Glutamatergic neuron (in vitro differentiated cells): Measurements from ENCODE around the gene UNC50. TPM values are rescaled to one million over a fixed set of nuclear protein-coding genes. Genes with fewer than 3 reads are reported as not detected.

Experiments
- DNase-seq: peaks from one replicate; pipeline ENCODE4 v3.0.0; 2022
- H3K27ac Mint-ChIP-seq: one replicate; pipeline ENCODE4 v1.8.0; 2020; ENCODE audit warnings: mild to moderate bottlenecking, mixed read lengths, inconsistent platforms; ENCODE audit not compliant: unreplicated experiment
- H3K27me3 Mint-ChIP-seq: one replicate; pipeline ENCODE4 v1.8.0; 2020; ENCODE audit warnings: mild to moderate bottlenecking, moderate library complexity, mixed read lengths, inconsistent platforms; ENCODE audit not compliant: unreplicated experiment
- H3K36me3 Mint-ChIP-seq: one replicate; pipeline ENCODE4 v1.8.0; 2020; ENCODE audit warnings: mild to moderate bottlenecking, mixed read lengths, inconsistent platforms; ENCODE audit not compliant: unreplicated experiment
- H3K4me1 Mint-ChIP-seq: one replicate; pipeline ENCODE4 v1.8.0; 2020; ENCODE audit warnings: mild to moderate bottlenecking, low read depth, mixed read lengths, inconsistent platforms; ENCODE audit not compliant: unreplicated experiment
- H3K4me3 Mint-ChIP-seq: one replicate; pipeline ENCODE4 v1.8.0; 2020; ENCODE audit warnings: mild to moderate bottlenecking, mixed read lengths, inconsistent platforms; ENCODE audit not compliant: unreplicated experiment
- H3K9me3 Mint-ChIP-seq: one replicate; pipeline ENCODE4 v1.8.0; 2020; ENCODE audit warnings: mild to moderate bottlenecking, moderate library complexity, mixed read lengths, inconsistent platforms; ENCODE audit not compliant: unreplicated experiment
- total RNA-seq: library from RNA; stranded (reverse); fragmentation: NEBNext Ultra II Directional; extraction: Animal tissue kit (Norgen Biotek cat#: 25700); gene quantifications from one replicate; pipeline ENCODE4 v1.2.1, GENCODE V29; 2021; ENCODE audit not compliant: unreplicated experiment
- TF ChIP-seq, protein P1 (sequence below): fragments of 200-600 bp; sonication (generic); IDR thresholded peaks from one replicate; pipeline ENCODE4 v1.5.0; 2021; ENCODE audit not compliant: partially characterized antibody, unreplicated experiment

Gene UNC50
- total RNA-seq, 1 donor from 2014 or later, result 43.0 TPM

DNA sequence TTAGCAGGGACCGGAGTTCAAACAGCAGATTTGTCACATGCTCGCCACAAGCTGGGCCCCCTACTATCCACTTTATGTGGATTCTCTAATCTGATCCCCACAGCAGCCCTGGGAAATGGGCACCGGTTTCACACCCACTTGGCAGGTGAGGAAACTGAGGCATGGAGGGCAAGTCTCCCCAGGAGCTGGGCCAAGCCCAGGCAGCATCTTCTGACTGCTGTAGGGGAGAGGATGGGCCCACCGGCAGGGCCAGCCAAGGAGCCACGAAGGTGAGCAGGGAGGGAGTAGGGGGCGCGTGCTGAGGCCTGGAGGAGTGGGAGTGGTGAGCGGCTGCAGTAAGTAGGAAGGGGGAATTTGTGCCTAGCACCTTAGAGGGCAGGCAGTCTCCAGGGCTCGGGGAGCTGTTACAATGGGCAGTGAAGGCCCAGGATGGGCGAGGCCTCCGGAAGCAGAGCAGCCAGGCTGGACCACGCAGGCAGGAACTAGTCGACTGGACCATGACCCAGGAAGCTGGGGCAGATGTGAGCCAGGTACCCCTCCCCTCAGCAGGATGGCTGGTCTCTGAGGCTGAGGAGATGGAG lies 37.2 kb upstream of the UNC50 start:
- Mint-ChIP-seq H3K9me3 (peaks cover 5% of the 10 kb centered on the region), H3K4me1 (no peaks in the 10 kb centered on the region), H3K27me3 (peaks cover 8% of the 10 kb centered on the region), H3K4me3 (no peak overlapping the region), H3K27ac (no peak overlapping the region), H3K36me3 (peaks cover 14% of the 10 kb centered on the region)
- TF ChIP-seq, protein P1, sequence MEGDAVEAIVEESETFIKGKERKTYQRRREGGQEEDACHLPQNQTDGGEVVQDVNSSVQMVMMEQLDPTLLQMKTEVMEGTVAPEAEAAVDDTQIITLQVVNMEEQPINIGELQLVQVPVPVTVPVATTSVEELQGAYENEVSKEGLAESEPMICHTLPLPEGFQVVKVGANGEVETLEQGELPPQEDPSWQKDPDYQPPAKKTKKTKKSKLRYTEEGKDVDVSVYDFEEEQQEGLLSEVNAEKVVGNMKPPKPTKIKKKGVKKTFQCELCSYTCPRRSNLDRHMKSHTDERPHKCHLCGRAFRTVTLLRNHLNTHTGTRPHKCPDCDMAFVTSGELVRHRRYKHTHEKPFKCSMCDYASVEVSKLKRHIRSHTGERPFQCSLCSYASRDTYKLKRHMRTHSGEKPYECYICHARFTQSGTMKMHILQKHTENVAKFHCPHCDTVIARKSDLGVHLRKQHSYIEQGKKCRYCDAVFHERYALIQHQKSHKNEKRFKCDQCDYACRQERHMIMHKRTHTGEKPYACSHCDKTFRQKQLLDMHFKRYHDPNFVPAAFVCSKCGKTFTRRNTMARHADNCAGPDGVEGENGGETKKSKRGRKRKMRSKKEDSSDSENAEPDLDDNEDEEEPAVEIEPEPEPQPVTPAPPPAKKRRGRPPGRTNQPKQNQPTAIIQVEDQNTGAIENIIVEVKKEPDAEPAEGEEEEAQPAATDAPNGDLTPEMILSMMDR, result no peak
- no peak for DNase-seq

DNA sequence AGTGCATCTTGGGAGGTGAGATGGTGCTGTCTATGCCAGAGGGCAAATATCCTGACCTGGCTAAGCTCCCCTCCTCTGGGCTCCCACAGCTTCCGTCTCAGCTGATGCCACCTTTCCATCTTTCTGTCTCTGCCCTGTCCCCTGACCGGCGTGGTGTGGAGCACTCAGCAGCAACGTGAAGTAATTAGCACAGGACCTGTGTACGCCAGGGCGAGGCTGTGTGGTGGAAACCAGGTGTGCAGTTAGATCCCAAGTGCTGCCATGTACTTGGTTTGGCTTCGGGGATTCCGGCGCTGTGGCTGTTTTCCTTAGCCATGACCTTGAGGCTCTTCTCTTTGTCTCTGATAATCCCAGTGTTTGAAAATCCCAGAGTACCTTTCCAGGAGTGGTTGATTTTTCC lies 36.6 kb upstream of the UNC50 start:
- TF ChIP-seq, protein P1, result no peak
- peaks cover 7% of the 10 kb centered on the region for H3K27me3 Mint-ChIP-seq
- no peak overlapping the region for H3K4me3 Mint-ChIP-seq
- no peak for DNase-seq
- peaks cover 13% of the 10 kb centered on the region for H3K36me3 Mint-ChIP-seq
- peaks cover 5% of the 10 kb centered on the region for H3K9me3 Mint-ChIP-seq
- no peaks in the 10 kb centered on the region for H3K4me1 Mint-ChIP-seq
- H3K27ac Mint-ChIP-seq, result no peak overlapping the region

DNA sequence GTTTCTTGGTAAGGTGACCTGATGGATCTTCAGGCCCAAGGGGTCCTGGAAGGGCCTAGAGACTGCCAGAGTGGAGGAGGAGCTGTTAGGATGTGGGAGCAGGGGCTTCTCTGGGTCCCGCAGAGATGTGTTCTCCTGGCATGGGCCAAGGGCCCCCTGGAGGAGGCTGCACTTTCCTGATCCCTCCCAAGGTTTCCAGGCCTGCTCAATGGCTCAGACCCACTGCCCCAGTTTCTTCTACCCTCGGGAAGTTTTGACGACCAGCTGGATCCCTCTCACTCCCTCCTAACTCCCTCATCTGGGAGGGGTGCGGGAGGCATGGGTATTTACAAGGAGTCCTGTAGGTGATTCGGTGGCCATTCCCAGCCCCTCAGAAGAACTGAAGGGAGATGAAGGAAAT lies 36.2 kb upstream of the UNC50 start:
- H3K27me3 Mint-ChIP-seq, result peaks cover 5% of the 10 kb centered on the region
- H3K4me3 Mint-ChIP-seq, result no peak overlapping the region
- H3K4me1 Mint-ChIP-seq, result no peaks in the 10 kb centered on the region
- peaks cover 5% of the 10 kb centered on the region for H3K9me3 Mint-ChIP-seq
- H3K27ac Mint-ChIP-seq, result no peak overlapping the region
- DNase-seq, result no peak
- TF ChIP-seq, protein P1, result no peak
- peaks cover 9% of the 10 kb centered on the region for H3K36me3 Mint-ChIP-seq

GRCh38 chr2:98572676-98573075 lies 35.7 kb upstream of the UNC50 start:
- no peak for DNase-seq
- TF ChIP-seq, protein P1, result no peak
- Mint-ChIP-seq H3K27ac (no peak overlapping the region), H3K36me3 (peaks cover 7% of the 10 kb centered on the region), H3K4me3 (no peak overlapping the region), H3K9me3 (peaks cover 5% of the 10 kb centered on the region), H3K27me3 (peaks cover 5% of the 10 kb centered on the region), H3K4me1 (no peaks in the 10 kb centered on the region)

DNA sequence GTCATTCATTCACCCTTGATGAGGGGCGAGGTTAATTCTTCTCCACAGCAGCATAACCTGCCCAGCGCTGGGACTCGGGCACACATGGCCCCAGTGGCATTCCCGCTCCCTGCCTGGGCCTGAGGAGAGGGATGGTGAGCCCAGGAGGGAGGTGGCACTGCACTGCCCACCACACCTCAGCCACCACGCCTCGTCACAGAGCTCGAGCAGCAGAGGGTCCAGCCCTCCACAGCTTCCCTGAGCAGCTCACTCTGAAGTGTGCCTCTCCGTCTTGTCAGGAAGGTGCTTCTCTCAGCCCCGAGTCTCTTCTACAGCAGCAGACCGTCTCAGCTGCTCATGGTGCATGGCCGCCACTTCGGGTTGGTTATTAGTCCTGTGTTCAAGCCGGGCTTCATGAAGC lies 35.0 kb upstream of the UNC50 start:
- peaks cover 7% of the 10 kb centered on the region for H3K36me3 Mint-ChIP-seq
- H3K27ac Mint-ChIP-seq, result no peak overlapping the region
- TF ChIP-seq, protein P1, result no peak
- H3K27me3 Mint-ChIP-seq, result peaks cover 5% of the 10 kb centered on the region
- no peaks in the 10 kb centered on the region for H3K4me1 Mint-ChIP-seq
- DNase-seq, result no peak
- H3K4me3 Mint-ChIP-seq, result no peak overlapping the region
- peaks cover 5% of the 10 kb centered on the region for H3K9me3 Mint-ChIP-seq
